Body of pancreas (tissue), 4 donors: ENCODE measurements around the gene PITX3. TPM values are rescaled to one million over a fixed set of nuclear protein-coding genes. Genes with fewer than 3 reads are reported as not detected.
"Not testable (repeated sequence)": the region's sequence is repeated elsewhere in the genome, so short reads cannot be mapped to it uniquely, and the experiment has no call there.

ENCODE experiments used
- ATAC-seq: fragments of 150-250 bp; one replicate; pipeline ENCODE4 v1.9.1; 2016
- DNase-seq, 4 donors: peaks; one replicate each; pipeline ENCODE4 v3.0.0-alpha.2; 2019
- H3K27ac ChIP-seq, 4 donors: fragments of 200-600 bp; sonication (generic); 1 replicate in 3 of 4; 2 replicates in 1 of 4; pipeline versions ENCODE4 v1.5.1 to v1.6.1; 2016 to 2019; ENCODE audit warnings: mild to moderate bottlenecking in 1 of 4, mixed read lengths in 1 of 4, moderate library complexity in 1 of 4
- H3K27me3 ChIP-seq, 2 donors: fragments of 200-600 bp; sonication (generic); one replicate each; pipeline ENCODE4 v1.6.0; 2016; ENCODE audit warnings: mild to moderate bottlenecking in 1 of 2
- H3K36me3 ChIP-seq, 2 donors: fragments of 200-600 bp; sonication (generic); replicated peaks in 1 of 2; 2 replicates each; pipeline ENCODE4 v1.5.1; 2016; ENCODE audit warnings: low read depth in 2 of 2; ENCODE audit not compliant: insufficient read depth in 1 of 2
- H3K4me1 ChIP-seq: fragments of 200-600 bp; sonication (generic); one replicate; pipeline ENCODE4 v1.6.0; 2016
- H3K4me3 ChIP-seq, 2 donors: fragments of 200-600 bp; sonication (generic); 1 replicate in 1 of 2; 2 replicates in 1 of 2; pipeline ENCODE4 v1.5.1; 2016 to 2019
- H3K9me3 ChIP-seq, 3 donors: fragments of 200-600 bp; sonication (generic); 1 replicate in 2 of 3; 2 replicates in 1 of 3; pipeline ENCODE4 v1.5.1; 2016
- POLR2A ChIP-seq, 3 donors: fragments of 450-650 bp; IDR thresholded peaks; one replicate each; pipeline ENCODE4 v1.6.1; 2016; ENCODE audit warnings: antibody characterized with exemption in 3 of 3, mild to moderate bottlenecking in 2 of 3
- WGBS, 2 donors: methylation state at CpG; one replicate each; pipeline ENCODE4 v1.1.5; 2017; 5-methylcytosine and 5-hydroxymethylcytosine counted together
- intact Hi-C: fragments of 100-400 bp; cut with DNase I; formaldehyde crosslinking; loops from one replicate; pipeline ENCODE4 v1.15.1; 2023
- total RNA-seq, 2 donors: library from RNA; depleted of rRNA; stranded (reverse); fragments of >200 nt; gene quantifications; one replicate each; pipeline ENCODE4 v1.1.0, GENCODE V29; 2016
- TF ChIP-seq, protein P1 (sequence below), 7 experiments: fragments of 450-650 bp in 4 of 7; fragments of 200-600 bp in 3 of 7; sonication (generic) in 3 of 7; IDR thresholded peaks; one replicate each; pipeline ENCODE4 v1.5.1; 2016 to 2019; ENCODE audit warnings: antibody characterized with exemption in 7 of 7

Gene PITX3
- total RNA-seq, 2 donors from 2014 or later, result not detected

DNA sequence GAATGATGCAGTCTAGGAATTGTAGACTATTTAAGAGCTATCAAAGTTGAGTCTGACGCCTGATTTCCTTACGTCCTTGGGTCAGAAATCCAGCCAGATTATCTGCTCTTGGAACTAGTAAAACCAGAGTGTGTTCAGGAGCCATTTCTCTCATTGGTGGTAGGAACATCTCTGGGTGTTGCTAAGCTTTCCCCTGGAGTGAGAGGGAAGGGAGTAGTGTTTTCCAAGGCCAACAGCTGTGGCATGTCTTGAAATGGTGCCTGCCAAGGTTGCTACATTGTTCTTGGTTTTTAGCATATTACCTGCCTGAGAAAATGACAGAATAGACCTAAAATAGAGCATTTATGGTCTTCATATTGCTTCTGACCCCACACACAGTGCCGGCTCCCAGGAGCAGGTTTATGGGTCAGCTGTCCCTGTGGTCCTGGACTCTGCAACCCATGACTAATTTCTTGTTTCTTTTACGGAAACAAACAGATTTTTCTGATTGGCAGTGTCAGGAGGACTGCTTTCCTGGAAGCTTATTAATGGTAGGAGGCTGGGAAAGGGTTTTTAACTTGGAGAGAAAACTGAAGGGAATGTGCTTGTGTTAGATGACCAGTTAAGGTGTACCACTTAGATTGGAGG lies 21.5 kb upstream of the PITX3 start:
- intact Hi-C loops, result no loop called here

DNA sequence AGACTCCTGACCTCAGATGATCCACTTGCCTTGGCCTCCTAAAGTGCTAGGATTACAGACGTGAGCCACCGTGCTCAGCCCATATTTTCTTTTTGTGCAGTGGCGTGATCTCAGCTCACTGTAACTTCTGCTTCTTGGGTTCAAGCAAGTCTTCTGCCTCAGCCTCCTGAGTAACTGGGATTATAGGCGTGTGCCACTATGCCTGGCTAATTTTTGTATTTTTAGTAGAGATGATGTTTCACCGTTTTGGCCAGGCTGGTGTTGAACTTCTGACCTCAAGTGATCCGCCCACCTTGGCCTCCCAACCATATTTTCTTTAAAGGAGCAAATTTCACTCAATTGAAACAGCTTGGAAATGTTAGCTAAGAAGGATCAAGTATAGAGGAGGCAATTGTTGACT lies 20.5 kb upstream of the PITX3 start:
- TF ChIP-seq, protein P1, sequence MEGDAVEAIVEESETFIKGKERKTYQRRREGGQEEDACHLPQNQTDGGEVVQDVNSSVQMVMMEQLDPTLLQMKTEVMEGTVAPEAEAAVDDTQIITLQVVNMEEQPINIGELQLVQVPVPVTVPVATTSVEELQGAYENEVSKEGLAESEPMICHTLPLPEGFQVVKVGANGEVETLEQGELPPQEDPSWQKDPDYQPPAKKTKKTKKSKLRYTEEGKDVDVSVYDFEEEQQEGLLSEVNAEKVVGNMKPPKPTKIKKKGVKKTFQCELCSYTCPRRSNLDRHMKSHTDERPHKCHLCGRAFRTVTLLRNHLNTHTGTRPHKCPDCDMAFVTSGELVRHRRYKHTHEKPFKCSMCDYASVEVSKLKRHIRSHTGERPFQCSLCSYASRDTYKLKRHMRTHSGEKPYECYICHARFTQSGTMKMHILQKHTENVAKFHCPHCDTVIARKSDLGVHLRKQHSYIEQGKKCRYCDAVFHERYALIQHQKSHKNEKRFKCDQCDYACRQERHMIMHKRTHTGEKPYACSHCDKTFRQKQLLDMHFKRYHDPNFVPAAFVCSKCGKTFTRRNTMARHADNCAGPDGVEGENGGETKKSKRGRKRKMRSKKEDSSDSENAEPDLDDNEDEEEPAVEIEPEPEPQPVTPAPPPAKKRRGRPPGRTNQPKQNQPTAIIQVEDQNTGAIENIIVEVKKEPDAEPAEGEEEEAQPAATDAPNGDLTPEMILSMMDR (IDR thresholded peaks at IDR 0.05), result no peak
- TF ChIP-seq POLR2A (IDR thresholded peaks at IDR 0.05), result no peak
- WGBS, 2 donors, result 63 to 85% methylated on average over 5 to 6 of the region's 6 CpGs
- Histone ChIP-seq H3K27ac (peak overlapping the region in 1 of 4 donors; percentile 57), H3K9me3 (no peaks in the 10 kb centered on the region), H3K27me3 (no peaks in the 10 kb centered on the region), H3K4me3 (no peak overlapping the region), H3K4me1 (peaks cover 32% of the 10 kb centered on the region), H3K36me3 (peaks cover 0 to 9% of the 10 kb centered on the region in 2 donors)
- DNase-seq (no peak), ATAC-seq (no peak)
- intact Hi-C loops, result no loop called here

More for the DNA sequence above, 21.5 kb upstream of the PITX3 start:
- no peaks in the 10 kb centered on the region for H3K9me3 ChIP-seq
- DNase-seq (peak in 1 of 4 donors; percentile 23), ATAC-seq (peak; percentile 75)
- H3K4me3 ChIP-seq, result no peak overlapping the region
- TF ChIP-seq, protein P1 (IDR thresholded peaks at IDR 0.05), result no peak
- TF ChIP-seq POLR2A (IDR thresholded peaks at IDR 0.05), result no peak
- WGBS, 2 donors, result 51 to 66% methylated on average over 3 to 4 of the region's 4 CpGs
- H3K4me1 ChIP-seq, result peaks cover 32% of the 10 kb centered on the region
- H3K27ac ChIP-seq, result peak overlapping the region in 2 of 4 donors; percentile 47 to 57
- no peaks in the 10 kb centered on the region for H3K27me3 ChIP-seq
- peaks cover 0 to 9% of the 10 kb centered on the region in 2 donors for H3K36me3 ChIP-seq

DNA sequence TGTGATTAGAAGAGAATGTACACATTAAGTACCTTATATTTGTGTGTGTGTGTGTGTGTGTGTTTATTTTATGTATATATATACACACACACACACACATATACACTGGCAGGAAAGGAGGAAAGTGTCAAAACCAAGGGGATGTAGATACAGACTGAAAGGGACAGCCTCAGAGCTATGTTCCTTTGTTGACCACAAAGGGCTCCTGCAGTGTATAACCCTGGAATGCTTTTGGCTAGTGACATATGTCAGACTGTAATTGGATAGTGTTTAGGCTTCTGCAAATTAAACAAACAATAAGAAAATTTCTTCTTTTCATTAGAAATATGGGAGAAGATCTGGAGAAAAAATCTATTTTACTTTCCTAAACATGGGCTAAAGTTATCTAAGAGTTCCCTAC lies 19.9 kb upstream of the PITX3 start:
- Histone ChIP-seq H3K36me3 (peaks cover 0 to 9% of the 10 kb centered on the region in 2 donors), H3K9me3 (no peaks in the 10 kb centered on the region), H3K4me3 (no peak overlapping the region), H3K27ac (no peak overlapping the region), H3K27me3 (no peaks in the 10 kb centered on the region), H3K4me1 (peaks cover 36% of the 10 kb centered on the region)
- ATAC-seq (no peak), DNase-seq (no peak)
- no peak for TF ChIP-seq POLR2A (IDR thresholded peaks at IDR 0.05)
- TF ChIP-seq, protein P1 (IDR thresholded peaks at IDR 0.05), result no peak
- intact Hi-C loops, result no loop called here

DNA sequence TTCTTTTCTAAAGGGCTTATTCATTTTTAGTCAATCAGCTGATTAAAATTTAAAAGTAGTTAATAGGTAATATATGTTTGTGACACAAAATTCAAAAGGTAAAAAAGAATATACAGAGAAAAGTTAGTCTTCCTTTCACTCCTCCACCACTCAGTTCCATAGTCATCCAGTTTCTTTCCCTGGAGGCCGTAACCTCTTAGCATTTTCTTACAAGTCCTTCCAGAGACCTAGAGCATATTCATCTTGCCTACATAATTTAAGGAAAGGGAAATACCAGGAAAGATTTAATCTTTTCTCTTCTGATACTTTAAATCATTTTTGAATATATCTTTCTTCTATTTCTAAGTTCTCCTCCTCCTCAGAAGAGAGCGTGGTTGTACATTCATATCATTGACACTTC lies 14.1 kb upstream of the PITX3 start:
- no peak overlapping the region for H3K4me3 ChIP-seq
- intact Hi-C loops, result no loop called here
- no peak for ATAC-seq
- no peak for DNase-seq
- peaks cover 0 to 2% of the 10 kb centered on the region in 2 donors for H3K36me3 ChIP-seq
- peaks cover 8% of the 10 kb centered on the region for H3K4me1 ChIP-seq
- WGBS, 2 donors, result 95 to 99% methylated on average over 2 of the region's 2 CpGs
- no peak overlapping the region for H3K27ac ChIP-seq
- no peak for TF ChIP-seq POLR2A (IDR thresholded peaks at IDR 0.05)
- TF ChIP-seq, protein P1 (IDR thresholded peaks at IDR 0.05), result no peak
- H3K9me3 ChIP-seq, result no peaks in the 10 kb centered on the region
- no peaks in the 10 kb centered on the region for H3K27me3 ChIP-seq

DNA sequence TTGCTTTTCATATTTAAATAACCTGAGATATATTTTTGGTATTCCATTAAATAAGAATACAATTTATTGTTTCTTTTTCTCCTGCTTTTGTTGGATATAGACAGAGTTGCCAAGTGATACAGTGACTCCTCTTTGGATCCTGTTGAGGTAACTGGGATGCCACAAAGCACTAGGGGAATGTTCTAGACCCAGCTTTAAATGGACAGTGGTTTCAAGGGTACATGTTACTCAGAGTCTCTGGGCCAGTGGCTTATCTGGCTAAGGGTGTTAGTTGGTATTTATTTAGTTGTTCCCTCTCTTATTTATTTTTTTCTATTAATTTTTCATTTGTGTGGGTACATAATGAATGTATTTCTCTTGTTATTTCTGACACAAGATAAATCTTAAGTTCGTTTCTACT lies 13.1 kb upstream of the PITX3 start:
- Histone ChIP-seq H3K9me3 (no peaks in the 10 kb centered on the region), H3K4me3 (no peak overlapping the region), H3K4me1 (peaks cover 16% of the 10 kb centered on the region), H3K27ac (no peak overlapping the region), H3K27me3 (no peaks in the 10 kb centered on the region), H3K36me3 (peaks cover 0 to 2% of the 10 kb centered on the region in 2 donors)
- intact Hi-C loops, result no loop called here
- no peak for DNase-seq
- 36 to 56% methylated on average over 1 of the region's 1 CpG for WGBS, 2 donors
- no peak for TF ChIP-seq POLR2A (IDR thresholded peaks at IDR 0.05)
- TF ChIP-seq, protein P1 (IDR thresholded peaks at IDR 0.05), result no peak
- ATAC-seq, result no peak

DNA sequence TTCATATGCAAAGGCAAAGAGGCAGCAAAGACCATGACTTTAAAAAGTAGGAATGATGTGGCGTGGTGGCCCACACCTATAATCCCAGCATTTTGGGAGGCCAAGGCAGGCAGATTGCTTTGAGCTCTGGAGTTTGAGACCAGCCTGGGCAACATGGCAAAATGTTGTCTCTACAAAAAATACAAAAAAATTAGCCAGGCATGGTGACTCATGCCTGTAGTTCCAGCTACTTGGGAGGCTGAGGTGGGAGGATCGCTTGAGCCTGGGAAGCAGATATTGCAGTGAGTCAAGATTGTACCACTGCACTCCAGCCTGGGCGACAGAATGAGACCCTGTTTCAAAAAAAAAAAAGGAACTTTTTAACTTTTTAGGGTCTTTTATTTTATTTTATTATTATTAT lies 11.2 kb upstream of the PITX3 start:
- DNase-seq, H3K4me3 ChIP-seq, H3K9me3 ChIP-seq, intact Hi-C loops, H3K27me3 ChIP-seq, ATAC-seq, H3K27ac ChIP-seq, H3K36me3 ChIP-seq: not testable (repeated sequence)
- 86 to 97% methylated on average over 3 of the region's 3 CpGs for WGBS, 2 donors
- H3K4me1 ChIP-seq, result peaks cover 35% of the 10 kb centered on the region
